GM23248 (cell line): ENCODE measurements around the gene GLRX5.

Experiments used
- EZH2 ChIP-seq: fragments of 200-600 bp; sonication (generic); IDR thresholded peaks from 2 replicates; pipeline ENCODE4 v1.6.1; 2018; ENCODE audit warnings: antibody characterized with exemption, mild to moderate bottlenecking; ENCODE audit not compliant: insufficient read depth, poor library complexity, severe bottlenecking
- EZH2phosphoT487 ChIP-seq: fragments of 200-600 bp; sonication (generic); IDR thresholded peaks from 2 replicates; pipeline ENCODE4 v1.6.1; 2018; ENCODE audit warnings: antibody characterized with exemption, moderate library complexity, mild to moderate bottlenecking, low read depth; ENCODE audit not compliant: insufficient read depth

- TF ChIP-seq EZH2phosphoT487 = no peak
- no peak for TF ChIP-seq EZH2
Measured at GRCh38 chr14:95496690-95497259, 38.1 kb upstream of the GLRX5 start.
